H1 (cell line): ENCODE results near the gene ECI1. TPM values are rescaled to one million over a fixed set of nuclear protein-coding genes. Genes with fewer than 3 reads are reported as not detected.

Experiments
- CREB1 ChIP-seq: IDR thresholded peaks from 2 replicates; pipeline ENCODE4 v1.6.1; 2012; ENCODE audit warnings: inconsistent platforms
- EP300 ChIP-seq, 2 experiments: IDR thresholded peaks; 1 replicate in 1 of 2; 2 replicates in 1 of 2; pipeline ENCODE4 v1.6.1; 2011 to 2012; ENCODE audit warnings: low read depth in 2 of 2, low read length in 2 of 2, mild to moderate bottlenecking in 2 of 2, borderline replicate concordance in 1 of 2, inconsistent platforms in 1 of 2, moderate library complexity in 1 of 2
- EZH2 ChIP-seq: fragments of 200-600 bp; sonication (generic); IDR thresholded peaks from 2 replicates; pipeline ENCODE4 v1.7.1; 2012; ENCODE audit warnings: low read depth, mild to moderate bottlenecking, moderate library complexity, low read length, inconsistent platforms; ENCODE audit not compliant: severe bottlenecking
- NRF1 ChIP-seq: IDR thresholded peaks from 2 replicates; pipeline ENCODE4 v1.6.1; 2011; ENCODE audit warnings: mild to moderate bottlenecking, low read depth, low read length, improper control_type of control experiment
- SUZ12 ChIP-seq: fragments of 200-600 bp; sonication (generic); IDR thresholded peaks from 2 replicates; pipeline ENCODE4 v1.6.1; 2012; ENCODE audit warnings: mild to moderate bottlenecking, inconsistent platforms, low read length, moderate library complexity, mixed read lengths
- polyA plus RNA-seq, 7 experiments: library from polyadenylated mRNA; depleted of rRNA in 3 of 7; stranded (reverse) in 5 of 7; unstranded in 2 of 7; fragments of >200 nt in 5 of 7; fragments of 200-250 nt in 2 of 7; gene quantifications; 1 replicate in 5 of 7; 2 replicates in 1 of 7; 4 replicates in 1 of 7; pipeline versions ENCODE4 v1.2.1 to v1.2.3, GENCODE V29; 2011 to 2013; ENCODE audit warnings: missing spikeins in 2 of 7, mixed read lengths in 2 of 7
- total RNA-seq: library from RNA; stranded (reverse); fragmentation: NEBNext Ultra II Directional; extraction: Animal tissue kit (Norgen Biotek cat#: 25700); gene quantifications from 2 replicates; pipeline ENCODE4 v1.2.1, GENCODE V29; 2021
- TF ChIP-seq, protein P1 (sequence below), 3 experiments: IDR thresholded peaks; 1 replicate in 2 of 3; 2 replicates in 1 of 3; pipeline versions ENCODE4 v1.5.1 to v1.6.1; 2011; ENCODE audit warnings: low read length in 3 of 3, mild to moderate bottlenecking in 3 of 3, inconsistent platforms in 2 of 3, low read depth in 1 of 3, moderate library complexity in 1 of 3; ENCODE audit not compliant: insufficient read depth in 1 of 3; ENCODE audit errors: control extremely low read depth in 1 of 3

Gene ECI1
- total and polyA plus RNA-seq, 2 of the 8 experiments (the other 6 are each of a cell fraction or from before 2014, with no cell fraction given): 79.5 to 151 TPM

DNA sequence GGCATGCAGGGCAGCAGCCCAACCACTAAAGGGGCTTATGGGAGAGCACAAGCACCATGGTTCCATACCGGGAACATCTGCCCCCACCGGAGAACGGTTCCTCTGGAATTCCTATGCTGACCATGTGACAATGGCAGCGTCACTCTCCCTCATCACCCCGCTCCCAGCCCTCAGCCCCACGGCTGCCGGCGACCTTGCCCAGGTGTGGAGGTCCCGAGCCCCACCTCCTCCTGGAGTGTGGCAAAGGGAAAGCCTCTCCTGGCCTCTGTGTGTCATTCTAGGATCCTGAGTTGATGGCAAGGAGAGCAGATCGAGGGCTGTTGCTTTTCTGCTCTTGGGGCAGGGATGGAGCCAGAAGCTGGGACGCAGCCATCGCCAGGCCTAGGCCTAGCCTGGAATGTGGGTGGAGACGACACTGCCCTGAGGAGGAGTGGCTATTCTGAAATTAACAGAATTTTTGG, 34.4 kb upstream of the ECI1 start (continued):
- TF ChIP-seq SUZ12 (no peak), EZH2 (no peak), NRF1 (no peak), EP300 (IDR thresholded peaks at IDR 0.05; ENCODE audit: borderline replicate concordance in 1 of 2, low read depth in 2 of 2, low read length in 2 of 2) (no peak), CREB1 (no peak)
- TF ChIP-seq, protein P1, sequence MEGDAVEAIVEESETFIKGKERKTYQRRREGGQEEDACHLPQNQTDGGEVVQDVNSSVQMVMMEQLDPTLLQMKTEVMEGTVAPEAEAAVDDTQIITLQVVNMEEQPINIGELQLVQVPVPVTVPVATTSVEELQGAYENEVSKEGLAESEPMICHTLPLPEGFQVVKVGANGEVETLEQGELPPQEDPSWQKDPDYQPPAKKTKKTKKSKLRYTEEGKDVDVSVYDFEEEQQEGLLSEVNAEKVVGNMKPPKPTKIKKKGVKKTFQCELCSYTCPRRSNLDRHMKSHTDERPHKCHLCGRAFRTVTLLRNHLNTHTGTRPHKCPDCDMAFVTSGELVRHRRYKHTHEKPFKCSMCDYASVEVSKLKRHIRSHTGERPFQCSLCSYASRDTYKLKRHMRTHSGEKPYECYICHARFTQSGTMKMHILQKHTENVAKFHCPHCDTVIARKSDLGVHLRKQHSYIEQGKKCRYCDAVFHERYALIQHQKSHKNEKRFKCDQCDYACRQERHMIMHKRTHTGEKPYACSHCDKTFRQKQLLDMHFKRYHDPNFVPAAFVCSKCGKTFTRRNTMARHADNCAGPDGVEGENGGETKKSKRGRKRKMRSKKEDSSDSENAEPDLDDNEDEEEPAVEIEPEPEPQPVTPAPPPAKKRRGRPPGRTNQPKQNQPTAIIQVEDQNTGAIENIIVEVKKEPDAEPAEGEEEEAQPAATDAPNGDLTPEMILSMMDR (IDR thresholded peaks at IDR 0.05; ENCODE audit: control extremely low read depth in 1 of 3, insufficient read depth in 1 of 3, low read depth in 1 of 3, low read length in 3 of 3): no peak
- TF ChIP-seq, all 59 proteins: peak for 0
